HG03045 (cell line): ENCODE results near the gene FAM107A.
A peak's percentile ranks its signal among the peaks of the same experiment; 100 is the strongest.

Source experiments
- ATAC-seq: cut with Tn5 transposase; IDR thresholded peaks from one replicate; pipeline ENCODE4 v1.9.1; 2021; ENCODE audit warnings: mild to moderate bottlenecking, moderate library complexity; ENCODE audit not compliant: unreplicated experiment

FAM107A gene

GRCh38 chr3:58591517-58592510 lies 14.6 kb upstream of the FAM107A start:
- no peak for ATAC-seq

- ATAC-seq: no peak
Observed at GRCh38 chr3:58588030-58588614, 10.9 kb upstream of the FAM107A start.

- no peak for ATAC-seq
Observed at GRCh38 chr3:58586776-58587192, 9.6 kb upstream of the FAM107A start.

GRCh38 chr3:58585994-58586393 lies 8.8 kb upstream of the FAM107A start:
- no peak for ATAC-seq

DNA sequence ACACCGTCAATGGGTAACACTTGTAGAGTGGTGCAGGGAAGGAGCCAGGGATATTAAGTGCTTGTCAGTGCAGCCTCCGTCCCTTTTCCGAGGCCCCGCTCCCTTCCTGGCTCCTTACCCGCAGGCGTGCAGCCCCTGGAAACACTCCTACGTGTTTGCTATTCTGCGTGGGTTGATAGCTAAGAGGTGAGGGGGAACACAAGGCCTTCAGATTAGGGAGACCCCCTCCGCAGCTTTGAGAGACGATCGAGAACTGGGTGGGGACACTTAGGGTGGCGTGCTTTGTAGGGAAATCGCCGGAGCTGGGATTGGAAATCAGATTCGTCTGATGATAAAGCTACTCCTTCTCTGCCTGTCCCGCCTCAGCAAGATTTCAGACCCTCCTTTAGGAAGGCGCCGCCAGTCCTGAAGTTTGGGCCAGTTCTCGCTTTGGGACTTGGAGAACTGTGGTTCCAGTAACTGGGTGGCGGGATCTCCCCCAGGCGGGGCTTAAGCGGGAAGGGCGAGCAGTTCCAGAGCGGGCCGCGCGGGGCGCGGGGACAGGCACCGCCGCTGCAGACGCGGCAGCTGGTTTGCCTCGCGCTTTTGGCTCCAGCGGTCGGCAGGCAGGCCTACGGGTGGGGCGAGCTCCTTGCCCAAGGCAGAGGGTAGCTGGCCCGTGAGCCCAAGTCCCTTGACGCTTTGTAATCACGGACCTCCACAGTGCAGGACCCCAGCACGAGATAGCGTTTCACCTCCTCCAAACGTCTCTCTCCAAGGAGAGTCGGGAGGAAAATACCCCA lies 8.0 kb upstream of the FAM107A start:
- peak; percentile 85 for ATAC-seq

- ATAC-seq: no peak
Observed at GRCh38 chr3:58584690-58585004, 7.5 kb upstream of the FAM107A start.

DNA sequence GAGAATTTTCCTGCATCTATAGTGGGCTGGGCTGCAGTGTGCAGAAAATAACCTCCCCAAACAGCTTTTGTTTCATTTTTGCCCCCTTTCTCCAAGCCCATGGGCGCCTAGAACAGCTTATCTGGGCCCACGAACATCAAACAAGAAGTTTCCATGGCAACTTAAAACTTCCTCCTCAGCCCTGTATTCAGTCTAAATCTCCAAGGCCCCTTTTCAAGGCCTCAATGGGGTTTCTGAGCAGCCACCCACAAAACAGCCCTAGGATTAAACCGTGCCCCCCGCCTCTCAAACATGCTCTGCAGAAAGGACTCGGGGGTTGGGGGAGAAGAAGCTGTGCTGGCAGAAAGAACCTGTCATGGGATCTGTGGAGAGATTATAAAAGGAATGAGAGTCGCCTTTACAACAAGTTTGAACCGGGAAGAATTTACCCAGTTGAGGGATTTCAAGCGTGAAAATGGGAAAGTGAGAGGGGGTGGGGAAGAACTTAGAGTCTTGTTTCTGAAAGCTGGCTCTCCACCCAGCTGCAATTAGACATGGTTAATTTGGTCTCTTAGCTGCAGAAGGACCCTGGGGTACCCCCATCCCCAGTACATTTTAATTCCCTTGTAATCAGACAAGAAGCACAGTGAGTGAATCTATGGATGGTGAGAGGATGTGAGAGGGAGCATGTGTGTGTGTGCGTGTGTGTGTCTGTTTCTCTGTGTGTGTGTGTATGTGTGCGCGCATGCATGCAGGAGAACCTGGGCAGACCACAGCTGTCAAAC lies 4.3 kb upstream of the FAM107A start:
- no peak for ATAC-seq

- no peak for ATAC-seq
Observed at GRCh38 chr3:58580826-58581327, 3.7 kb upstream of the FAM107A start.

GRCh38 chr3:58578873-58579272 lies 1.7 kb upstream of the FAM107A start:
- no peak for ATAC-seq

DNA sequence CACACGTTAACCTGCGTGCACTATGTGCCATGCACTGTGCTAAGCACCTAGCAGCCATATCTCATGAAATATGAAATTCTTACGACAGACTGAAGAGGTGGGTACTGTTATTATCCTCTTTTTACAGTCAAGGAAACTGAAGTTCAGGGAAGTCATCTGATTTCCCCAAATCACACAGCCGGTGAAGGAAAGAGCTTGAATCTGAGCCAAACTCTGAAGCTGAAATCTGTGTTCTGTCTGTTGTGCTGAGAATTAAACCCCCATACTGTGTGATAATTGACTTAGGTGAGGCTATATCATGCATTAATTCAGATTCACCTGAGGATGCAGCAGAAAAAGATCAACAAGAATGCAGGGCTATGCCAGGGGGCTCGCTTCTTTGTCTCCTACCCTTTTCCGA lies 475 bp downstream of the FAM107A start:
- ATAC-seq: no peak

GRCh38 chr3:58575971-58576652 lies 1.1 kb downstream of the FAM107A start:
- ATAC-seq: no peak

- no peak for ATAC-seq
Observed at GRCh38 chr3:58574682-58575081, 2.5 kb downstream of the FAM107A start.

DNA sequence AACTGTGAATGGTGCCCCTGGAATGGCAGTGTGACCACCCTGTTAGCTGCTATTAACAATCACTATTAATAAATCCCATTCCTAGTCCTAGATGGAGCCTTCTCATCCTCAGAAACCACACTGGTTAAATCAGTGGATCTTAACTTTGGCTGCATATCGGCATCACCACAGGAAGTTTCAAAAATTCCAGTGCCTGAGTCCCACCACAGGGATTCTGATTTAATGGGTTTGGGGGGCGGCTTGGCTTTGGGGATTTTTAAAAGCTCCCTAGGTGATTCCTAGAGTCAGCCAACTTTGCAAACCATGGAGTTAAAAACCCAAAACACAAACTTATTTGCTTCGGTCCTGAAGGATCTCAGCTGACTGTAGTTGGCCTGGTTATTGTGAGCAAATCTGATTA lies 3.1 kb downstream of the FAM107A start:
- ATAC-seq: no peak

DNA sequence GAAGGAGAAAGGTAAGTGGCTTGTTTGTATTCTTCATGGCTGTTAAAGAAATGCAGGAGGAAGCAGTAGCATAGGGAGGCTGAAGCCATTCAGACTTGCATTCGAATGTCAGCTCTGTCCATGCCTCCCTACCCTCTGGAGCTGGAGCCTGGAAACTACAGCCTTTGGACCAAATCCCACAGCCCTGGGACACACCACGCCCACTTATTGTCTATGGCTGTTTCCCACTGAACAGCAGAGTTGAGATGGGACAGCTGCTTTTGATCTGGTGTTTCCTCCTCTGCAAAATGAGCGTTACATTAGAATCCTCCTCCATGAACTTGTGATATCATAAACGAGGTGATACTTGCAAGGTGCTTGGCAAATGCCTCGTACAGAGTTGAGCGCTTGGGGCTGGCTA lies 3.6 kb downstream of the FAM107A start:
- ATAC-seq: no peak

DNA sequence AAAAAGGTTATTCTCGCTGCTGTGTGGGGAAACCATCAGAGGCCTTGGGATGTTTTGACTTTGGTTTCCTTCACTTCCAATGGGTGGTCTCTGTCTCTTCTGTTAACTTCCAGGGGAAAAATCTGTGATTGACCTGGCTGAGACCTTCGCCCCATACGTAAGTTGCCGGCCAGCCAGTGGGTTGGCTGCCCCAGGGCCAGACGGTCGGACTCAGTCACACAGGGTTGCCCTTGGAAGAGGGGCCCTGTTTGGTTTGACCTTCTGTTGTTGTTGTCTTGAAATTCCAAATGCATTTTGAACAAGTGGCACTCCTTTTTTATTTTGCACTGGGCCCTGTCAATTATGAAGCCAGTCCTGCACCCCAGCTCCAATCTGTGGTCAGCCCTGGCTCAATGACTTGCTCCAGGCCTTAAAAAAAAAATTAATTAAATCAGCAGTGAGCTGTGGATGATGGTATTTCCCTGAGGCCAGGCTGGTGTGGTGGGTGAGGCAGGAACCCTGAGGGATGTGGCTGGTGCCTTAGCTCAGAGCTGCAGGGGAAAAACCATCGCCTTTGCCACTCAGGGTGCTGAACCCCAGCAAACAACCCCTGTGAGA lies 4.5 kb downstream of the FAM107A start:
- no peak for ATAC-seq

DNA sequence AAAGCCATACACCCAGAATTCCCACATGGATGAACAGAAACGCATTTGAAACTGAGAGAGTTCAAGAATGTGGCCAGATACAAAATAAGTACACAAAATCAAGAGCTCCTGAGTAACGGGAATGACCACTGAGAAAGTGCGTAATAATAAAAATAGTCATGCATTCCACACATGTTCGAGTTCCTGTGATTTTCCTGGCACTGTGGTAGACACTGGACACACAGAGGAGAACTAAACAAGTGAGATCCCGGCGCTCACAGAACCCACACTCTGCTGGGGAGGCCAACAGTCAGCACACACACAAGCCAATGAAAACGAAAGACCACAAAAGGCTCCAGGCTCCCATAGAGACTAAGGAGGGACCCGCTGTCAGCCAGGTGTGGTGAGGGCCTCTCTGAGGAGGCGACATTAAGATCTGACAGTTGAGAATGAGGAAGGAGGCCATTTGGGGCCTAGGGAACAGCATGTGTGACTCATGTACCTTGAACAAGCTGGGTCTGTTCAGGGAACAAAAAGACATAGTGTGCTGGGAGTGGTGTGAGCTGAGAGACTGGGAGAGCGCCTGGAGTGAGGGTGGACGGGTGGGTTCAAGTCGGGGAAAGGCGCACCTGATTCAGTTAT lies 5.1 kb downstream of the FAM107A start:
- no peak for ATAC-seq

GRCh38 chr3:58570851-58571250 lies 6.3 kb downstream of the FAM107A start:
- no peak for ATAC-seq

- ATAC-seq: no peak
Observed at GRCh38 chr3:58569287-58570001, 7.7 kb downstream of the FAM107A start.
